ENCODE data around the gene CLDN22.

Gene CLDN22

DNA sequence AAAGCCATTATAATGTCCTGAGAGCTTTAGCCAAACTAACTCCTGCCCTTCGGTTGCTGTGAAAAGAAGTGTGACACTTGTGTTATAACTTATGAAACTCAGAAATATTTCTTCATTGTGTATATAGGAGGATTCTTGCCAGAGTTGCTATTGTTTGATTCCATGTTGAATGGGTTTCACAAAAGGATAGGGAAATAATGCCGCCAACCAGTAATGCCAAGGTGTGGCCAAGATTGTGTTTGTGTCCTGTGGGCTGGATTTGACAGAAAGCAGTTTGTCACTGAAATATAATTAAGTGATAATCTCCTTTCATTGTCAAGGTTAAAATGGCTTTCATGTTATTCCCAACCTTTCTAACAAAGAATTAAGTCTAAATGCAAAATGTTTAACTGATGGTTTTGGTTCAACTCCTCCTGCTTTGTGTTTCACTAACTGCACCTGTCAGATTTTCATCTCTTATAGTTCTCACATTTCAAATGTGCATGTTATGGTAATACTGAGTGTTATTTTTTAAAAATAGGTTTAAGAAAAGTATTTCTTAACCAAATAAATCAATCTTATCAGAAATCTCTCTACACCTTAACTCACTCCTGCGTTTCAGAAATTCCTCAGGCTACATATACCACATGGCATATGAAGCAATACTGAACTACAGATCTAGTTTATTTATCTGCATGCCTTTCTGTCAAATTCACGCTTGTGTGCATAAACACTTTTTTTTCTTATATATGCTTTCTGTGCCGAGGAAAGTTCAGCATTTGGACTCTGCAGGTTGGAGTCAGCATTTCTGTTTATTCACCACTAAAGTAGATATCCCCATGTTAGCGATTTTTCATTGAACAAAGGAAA lies at the start of gene CLDN22:
CLDN22 (minus strand) TSS at position 66 of the 849 bp plus-strand sequence; CDS start at position 8, 58 bp downstream.
- no peaks in the 10 kb centered on the region for H3K36me3 ChIP-seq (ENCODE audit: insufficient read depth, low read length)
- no peak within 1 kb of the TSS for H3K9ac ChIP-seq (ENCODE audit: low read length)
- no peaks in the 10 kb centered on the region for H3K27me3 ChIP-seq (ENCODE audit: control insufficient read depth in 1 of 2, insufficient read depth in 2 of 2, low read length in 2 of 2)
- no peak within 1 kb of the TSS for H3K4me3 ChIP-seq (ENCODE audit: low read depth in 1 of 2, low read length in 2 of 2)
- no peaks in the 10 kb centered on the region for H3K9me3 ChIP-seq (ENCODE audit: low read length)
- no peaks in the 10 kb centered on the region for H3K4me1 ChIP-seq (ENCODE audit: insufficient read depth, low read length)
- H3K27ac ChIP-seq (ENCODE audit: low read depth, low read length) = no peak within 1 kb of the TSS

DNA sequence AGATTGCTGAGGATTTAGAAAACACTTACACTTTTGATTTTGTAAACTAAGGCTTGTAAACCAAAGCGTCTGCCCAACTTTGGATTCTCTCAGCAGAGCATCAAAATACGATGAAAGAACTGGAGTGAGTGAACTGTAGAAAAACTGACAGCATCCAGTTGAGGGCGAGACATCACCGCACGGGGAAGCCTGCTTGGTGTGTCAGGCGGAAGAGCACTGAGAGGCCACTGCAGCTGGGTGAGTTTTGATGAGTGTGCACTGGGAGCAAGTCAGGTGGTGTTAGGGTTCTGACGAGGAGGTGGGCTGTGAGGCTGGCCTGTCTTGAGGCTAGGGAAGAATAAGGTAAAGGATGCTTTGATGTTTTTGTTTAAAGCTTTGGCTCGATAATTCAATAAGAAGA lies 49.0 kb upstream of the CLDN22 start:
- Histone ChIP-seq H3K36me3 (ENCODE audit: insufficient read depth, low read length) (no peaks in the 10 kb centered on the region), H3K4me3 (ENCODE audit: low read depth in 1 of 2, low read length in 2 of 2) (no peak overlapping the region), H3K9ac (ENCODE audit: low read length) (no peak overlapping the region), H3K9me3 (ENCODE audit: low read length) (peaks cover 4% of the 10 kb centered on the region), H3K27me3 (ENCODE audit: control insufficient read depth in 1 of 2, insufficient read depth in 2 of 2, low read length in 2 of 2) (no peaks in the 10 kb centered on the region), H3K27ac (ENCODE audit: low read depth, low read length) (no peak overlapping the region), H3K4me1 (ENCODE audit: insufficient read depth, low read length) (no peaks in the 10 kb centered on the region)

DNA sequence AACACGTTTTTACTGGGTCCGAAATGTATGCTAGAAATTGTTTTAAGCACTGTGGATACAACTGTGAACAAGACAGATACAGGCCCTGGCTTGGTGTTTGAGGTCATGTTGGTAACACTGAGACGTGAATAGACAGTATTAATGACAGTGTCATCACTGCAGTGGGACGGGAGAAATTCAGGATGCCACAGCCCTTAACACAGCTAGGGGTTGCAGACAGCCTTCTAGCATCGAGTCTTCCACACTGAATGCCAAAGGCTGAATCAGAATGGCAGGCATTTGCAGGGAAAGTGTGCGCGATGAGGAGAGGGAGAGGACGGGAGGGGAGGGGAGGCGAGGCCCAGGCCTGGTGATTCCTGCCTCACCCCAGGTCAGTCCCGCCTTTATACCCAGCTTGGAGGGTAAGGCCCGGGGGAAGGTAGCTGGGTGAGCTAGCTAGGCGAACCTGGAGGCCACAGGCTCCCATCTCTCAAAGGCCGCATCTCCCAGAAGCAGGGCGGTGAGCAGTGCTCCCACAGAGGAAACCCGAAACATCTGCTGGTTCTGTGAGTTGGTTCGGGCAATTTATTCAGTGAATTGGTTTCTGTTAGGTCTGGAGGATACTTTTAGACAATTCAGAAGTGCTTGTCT lies 46.2 kb upstream of the CLDN22 start:
- H3K36me3 ChIP-seq (ENCODE audit: insufficient read depth, low read length) = no peaks in the 10 kb centered on the region
- H3K4me1 ChIP-seq (ENCODE audit: insufficient read depth, low read length) = no peaks in the 10 kb centered on the region
- no peak overlapping the region for H3K9ac ChIP-seq (ENCODE audit: low read length)
- H3K27me3 ChIP-seq (ENCODE audit: control insufficient read depth in 1 of 2, insufficient read depth in 2 of 2, low read length in 2 of 2) = no peaks in the 10 kb centered on the region
- H3K9me3 ChIP-seq (ENCODE audit: low read length) = no peaks in the 10 kb centered on the region
- H3K4me3 ChIP-seq (ENCODE audit: low read depth in 1 of 2, low read length in 2 of 2) = no peak overlapping the region
- no peak overlapping the region for H3K27ac ChIP-seq (ENCODE audit: low read depth, low read length)

DNA sequence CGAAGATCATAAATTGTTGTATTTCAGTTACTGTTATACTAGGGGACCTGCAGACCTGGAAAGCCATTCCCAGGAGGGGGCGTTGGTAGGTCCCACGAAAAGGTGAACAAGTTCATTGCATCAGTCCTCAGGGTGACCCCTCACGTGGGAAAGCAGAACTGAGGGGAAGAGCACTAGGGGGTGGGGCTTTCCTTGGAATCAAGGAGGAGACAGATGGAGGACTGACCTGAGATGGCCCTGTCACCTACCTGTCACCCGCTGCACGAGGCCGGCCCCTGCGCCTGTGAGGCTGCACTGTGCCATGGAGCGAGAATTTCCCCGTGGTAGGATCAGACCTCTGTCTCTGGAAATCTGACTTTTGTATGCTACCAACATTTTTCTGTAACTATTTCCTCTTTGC lies 43.9 kb upstream of the CLDN22 start:
- H3K27me3 ChIP-seq (ENCODE audit: control insufficient read depth in 1 of 2, insufficient read depth in 2 of 2, low read length in 2 of 2) = no peaks in the 10 kb centered on the region
- H3K27ac ChIP-seq (ENCODE audit: low read depth, low read length) = no peak overlapping the region
- H3K9ac ChIP-seq (ENCODE audit: low read length) = no peak overlapping the region
- no peaks in the 10 kb centered on the region for H3K36me3 ChIP-seq (ENCODE audit: insufficient read depth, low read length)
- H3K4me1 ChIP-seq (ENCODE audit: insufficient read depth, low read length) = no peaks in the 10 kb centered on the region
- no peak overlapping the region for H3K4me3 ChIP-seq (ENCODE audit: low read depth in 1 of 2, low read length in 2 of 2)
- H3K9me3 ChIP-seq (ENCODE audit: low read length) = no peaks in the 10 kb centered on the region

DNA sequence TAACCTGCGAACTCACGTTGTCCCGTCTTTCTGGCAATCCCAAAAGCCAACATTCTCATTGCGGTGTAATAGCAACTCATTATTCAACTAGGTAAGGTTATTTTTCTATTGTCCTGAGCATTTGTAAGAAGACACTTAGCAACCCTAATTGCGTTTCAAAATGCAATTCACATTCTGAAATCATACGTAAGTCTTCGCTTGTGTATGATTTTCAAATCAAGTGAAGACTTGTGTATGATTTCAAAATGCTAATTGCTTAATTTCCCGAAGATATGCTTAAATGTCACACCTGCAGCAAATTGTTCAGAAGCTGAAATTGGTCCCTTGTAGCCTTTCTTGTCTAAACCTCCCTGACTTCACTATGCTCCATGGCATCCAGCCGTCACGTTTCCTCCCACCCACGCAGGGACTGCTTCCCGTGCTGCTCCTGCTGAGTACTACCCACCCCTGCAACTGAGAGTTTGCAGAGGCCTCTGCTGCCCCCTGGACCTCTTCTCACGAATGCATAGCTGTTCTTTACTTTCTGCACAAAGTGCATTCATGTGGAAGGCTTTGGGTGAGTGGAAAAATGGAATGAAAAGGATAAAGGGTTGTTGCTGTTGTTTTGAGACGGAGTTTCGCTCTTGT lies 43.0 kb upstream of the CLDN22 start:
- Histone ChIP-seq H3K4me1 (ENCODE audit: insufficient read depth, low read length) (no peaks in the 10 kb centered on the region), H3K36me3 (ENCODE audit: insufficient read depth, low read length) (no peaks in the 10 kb centered on the region), H3K9me3 (ENCODE audit: low read length) (no peaks in the 10 kb centered on the region), H3K4me3 (ENCODE audit: low read depth in 1 of 2, low read length in 2 of 2) (no peak overlapping the region), H3K27me3 (ENCODE audit: control insufficient read depth in 1 of 2, insufficient read depth in 2 of 2, low read length in 2 of 2) (no peaks in the 10 kb centered on the region), H3K27ac (ENCODE audit: low read depth, low read length) (no peak overlapping the region), H3K9ac (ENCODE audit: low read length) (no peak overlapping the region)

DNA sequence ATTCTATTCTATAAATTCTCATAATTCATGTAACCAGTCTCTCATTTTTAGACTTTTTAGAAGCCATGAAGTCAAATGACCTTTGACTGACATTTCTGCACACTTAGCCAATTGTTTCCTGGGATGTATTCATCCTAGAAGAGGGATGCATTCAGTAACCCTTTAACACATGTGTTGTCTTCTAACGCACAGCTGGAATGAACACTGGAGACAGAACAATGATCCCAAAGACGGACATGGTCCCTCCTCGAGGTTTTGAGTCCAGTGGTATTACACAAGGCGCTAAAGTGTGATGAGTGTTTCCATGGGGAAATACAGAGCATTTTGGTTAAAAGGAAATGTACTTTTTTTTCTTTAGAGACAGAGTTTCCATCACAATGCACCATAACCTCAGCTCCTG lies 42.0 kb upstream of the CLDN22 start:
- H3K4me1 ChIP-seq (ENCODE audit: insufficient read depth, low read length) = no peaks in the 10 kb centered on the region
- H3K4me3 ChIP-seq (ENCODE audit: low read depth in 1 of 2, low read length in 2 of 2) = no peak overlapping the region
- no peaks in the 10 kb centered on the region for H3K9me3 ChIP-seq (ENCODE audit: low read length)
- no peak overlapping the region for H3K9ac ChIP-seq (ENCODE audit: low read length)
- H3K27ac ChIP-seq (ENCODE audit: low read depth, low read length) = no peak overlapping the region
- H3K27me3 ChIP-seq (ENCODE audit: control insufficient read depth in 1 of 2, insufficient read depth in 2 of 2, low read length in 2 of 2) = no peaks in the 10 kb centered on the region
- H3K36me3 ChIP-seq (ENCODE audit: insufficient read depth, low read length) = no peaks in the 10 kb centered on the region

DNA sequence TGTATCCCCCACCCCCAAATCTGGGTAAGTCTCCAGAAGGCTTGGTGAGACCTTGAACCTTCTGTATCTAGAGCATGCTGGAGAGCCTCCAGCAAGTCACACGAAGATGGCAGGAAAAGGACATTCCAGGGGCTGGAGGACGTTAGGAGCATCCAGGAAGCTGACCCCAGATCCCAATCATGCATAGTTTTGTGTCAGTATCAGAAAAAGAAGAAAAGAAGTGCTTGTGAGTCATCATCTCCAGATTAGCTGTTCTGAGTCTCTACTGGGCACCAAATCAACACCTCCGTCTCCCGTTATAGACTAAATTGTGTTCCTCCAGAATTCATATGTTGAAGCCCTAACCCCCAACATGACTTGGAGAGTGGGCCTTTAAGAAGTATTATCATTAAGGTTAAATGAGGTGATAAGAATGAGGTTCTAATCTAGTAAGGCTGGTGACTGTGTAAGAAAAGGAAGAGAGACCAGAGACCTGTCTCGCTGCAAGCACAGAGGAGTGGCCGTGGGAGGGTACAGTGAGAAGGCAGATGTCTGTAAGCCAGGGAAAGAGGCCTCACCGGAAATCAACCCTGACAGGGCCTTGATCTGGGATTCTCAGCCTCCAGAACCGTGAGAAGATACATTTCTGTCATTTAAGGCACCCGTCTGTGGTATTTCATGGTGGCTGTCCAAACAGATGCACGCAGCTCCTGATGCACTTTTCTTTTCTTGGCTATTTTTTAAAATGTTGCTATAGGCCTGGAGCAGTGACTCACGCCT lies 40.3 kb upstream of the CLDN22 start:
- no peaks in the 10 kb centered on the region for H3K4me1 ChIP-seq (ENCODE audit: insufficient read depth, low read length)
- no peaks in the 10 kb centered on the region for H3K9me3 ChIP-seq (ENCODE audit: low read length)
- H3K9ac ChIP-seq (ENCODE audit: low read length) = no peak overlapping the region
- H3K4me3 ChIP-seq (ENCODE audit: low read depth in 1 of 2, low read length in 2 of 2) = no peak overlapping the region
- H3K27me3 ChIP-seq (ENCODE audit: control insufficient read depth in 1 of 2, insufficient read depth in 2 of 2, low read length in 2 of 2) = no peaks in the 10 kb centered on the region
- H3K36me3 ChIP-seq (ENCODE audit: insufficient read depth, low read length) = no peaks in the 10 kb centered on the region
- no peak overlapping the region for H3K27ac ChIP-seq (ENCODE audit: low read depth, low read length)

DNA sequence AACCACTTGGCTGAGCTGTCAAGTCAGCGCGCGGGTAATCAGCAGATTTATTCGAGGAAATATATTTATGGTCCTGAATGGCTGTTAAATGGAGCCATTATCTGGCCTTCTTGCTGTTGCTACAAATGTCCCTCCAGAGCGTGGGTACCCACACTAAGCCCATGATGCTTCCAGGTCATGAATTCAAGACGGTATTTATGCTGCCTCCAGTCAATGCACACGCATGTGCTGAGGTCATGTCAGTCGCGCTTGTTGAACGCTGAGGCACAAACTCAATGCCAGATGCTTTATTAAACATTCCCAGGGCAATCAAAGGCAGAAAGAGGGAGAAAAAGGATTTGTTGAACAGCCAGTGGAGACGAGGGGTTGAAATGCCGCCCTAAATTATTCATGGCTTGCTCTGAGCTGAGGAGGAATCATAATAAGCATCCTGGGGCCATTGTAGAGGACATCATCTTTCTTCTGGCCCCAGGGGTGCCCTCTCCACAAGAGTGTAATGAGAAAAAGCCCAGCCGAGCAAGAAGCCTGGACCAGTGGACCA lies 38.2 kb upstream of the CLDN22 start:
- Histone ChIP-seq H3K36me3 (ENCODE audit: insufficient read depth, low read length) (no peaks in the 10 kb centered on the region), H3K4me1 (ENCODE audit: insufficient read depth, low read length) (no peaks in the 10 kb centered on the region), H3K9ac (ENCODE audit: low read length) (no peak overlapping the region), H3K27me3 (ENCODE audit: control insufficient read depth in 1 of 2, insufficient read depth in 2 of 2, low read length in 2 of 2) (no peaks in the 10 kb centered on the region), H3K9me3 (ENCODE audit: low read length) (no peaks in the 10 kb centered on the region), H3K27ac (ENCODE audit: low read depth, low read length) (no peak overlapping the region), H3K4me3 (ENCODE audit: low read depth in 1 of 2, low read length in 2 of 2) (no peak overlapping the region)

DNA sequence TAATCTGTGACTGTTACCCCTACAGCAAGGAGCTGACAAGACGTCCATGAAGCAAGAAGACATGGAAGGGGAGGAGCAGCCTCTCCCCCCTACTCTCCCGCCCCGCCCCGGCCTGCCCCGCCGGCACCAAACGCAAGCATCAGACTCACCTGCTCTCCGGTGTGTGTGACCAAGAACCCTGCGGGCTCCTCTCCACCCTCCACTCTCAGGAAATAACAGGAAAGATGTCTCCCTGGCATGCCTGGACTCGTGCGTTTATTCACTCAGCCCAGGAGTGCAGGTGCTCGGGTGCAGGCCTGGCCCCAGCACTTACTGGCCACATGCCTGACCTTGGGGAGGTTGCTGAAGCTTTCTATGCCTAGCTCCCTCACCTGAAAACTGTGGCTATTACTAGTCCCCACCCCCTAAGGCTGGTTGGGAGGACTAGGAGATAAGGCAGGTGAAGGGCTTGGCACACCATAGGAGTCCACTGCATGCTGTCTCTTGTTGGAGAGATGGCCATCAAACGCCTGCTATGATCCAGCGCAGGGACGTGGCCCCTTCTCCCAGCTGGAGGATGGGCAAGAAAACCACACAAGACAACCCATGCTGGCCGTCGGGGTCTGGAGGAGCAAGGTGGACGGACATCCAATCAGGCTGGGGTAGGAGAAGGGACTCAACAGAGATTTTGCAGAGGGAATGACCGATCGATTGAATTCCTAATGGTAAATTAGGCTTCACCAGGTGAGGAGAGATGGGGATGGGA lies 37.0 kb upstream of the CLDN22 start:
- Histone ChIP-seq H3K36me3 (ENCODE audit: insufficient read depth, low read length) (no peaks in the 10 kb centered on the region), H3K4me1 (ENCODE audit: insufficient read depth, low read length) (no peaks in the 10 kb centered on the region), H3K27me3 (ENCODE audit: control insufficient read depth in 1 of 2, insufficient read depth in 2 of 2, low read length in 2 of 2) (no peaks in the 10 kb centered on the region), H3K9me3 (ENCODE audit: low read length) (no peaks in the 10 kb centered on the region), H3K4me3 (ENCODE audit: low read depth in 1 of 2, low read length in 2 of 2) (no peak overlapping the region), H3K27ac (ENCODE audit: low read depth, low read length) (no peak overlapping the region), H3K9ac (ENCODE audit: low read length) (no peak overlapping the region)

DNA sequence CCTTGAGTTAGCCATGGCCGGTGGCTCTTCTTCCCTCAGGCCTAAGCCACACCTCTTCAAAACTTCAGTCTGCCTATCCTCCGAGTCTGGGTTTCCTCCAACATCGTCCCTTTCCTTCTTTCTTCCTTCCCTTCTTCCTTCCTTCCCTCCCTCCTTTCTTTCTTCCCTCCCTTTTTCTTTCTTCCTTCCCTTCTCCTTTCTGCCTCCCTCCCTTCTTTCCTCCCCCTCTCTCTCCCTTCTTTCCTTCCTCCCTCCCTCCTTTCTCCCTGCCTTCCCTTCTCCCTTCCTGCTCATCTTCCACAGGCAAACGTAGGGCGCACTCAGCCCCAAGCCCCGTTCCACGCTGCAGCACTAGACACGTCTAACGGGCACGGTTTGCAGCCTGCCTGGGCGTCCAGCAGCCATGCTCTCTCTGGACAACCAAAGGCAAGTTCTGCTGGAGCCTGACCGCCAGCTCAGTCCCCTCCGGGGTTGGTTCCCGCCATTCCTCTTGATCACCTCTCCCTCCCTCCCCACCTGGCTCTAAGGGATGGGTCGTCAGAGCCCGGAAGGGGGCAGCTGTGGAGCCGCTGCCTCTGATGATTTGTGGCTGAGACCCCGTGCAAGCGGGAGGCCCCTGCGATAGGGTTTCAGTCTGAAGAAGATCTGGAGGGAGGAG lies 36.2 kb upstream of the CLDN22 start:
- Histone ChIP-seq H3K36me3 (ENCODE audit: insufficient read depth, low read length) (no peaks in the 10 kb centered on the region), H3K9me3 (ENCODE audit: low read length) (no peaks in the 10 kb centered on the region), H3K27ac (ENCODE audit: low read depth, low read length) (no peak overlapping the region), H3K9ac (ENCODE audit: low read length) (no peak overlapping the region), H3K4me3 (ENCODE audit: low read depth in 1 of 2, low read length in 2 of 2) (no peak overlapping the region), H3K27me3 (ENCODE audit: control insufficient read depth in 1 of 2, insufficient read depth in 2 of 2, low read length in 2 of 2) (no peaks in the 10 kb centered on the region), H3K4me1 (ENCODE audit: insufficient read depth, low read length) (no peaks in the 10 kb centered on the region)
